HUES6 (cell line): Measurements from ENCODE around the gene NUBPL.
"Not testable (repeated sequence)": the region's sequence is repeated elsewhere in the genome, so short reads cannot be mapped to it uniquely, and the experiment has no call there.

Source experiments
- H3K27ac ChIP-seq: 2 replicates; pipeline ENCODE4 v1.7.0; 2013; ENCODE audit warnings: low read depth, mild to moderate bottlenecking, low read length, inconsistent platforms
- H3K27me3 ChIP-seq: 2 replicates; pipeline ENCODE4 v1.6.1; 2013; ENCODE audit warnings: low read length; ENCODE audit not compliant: control insufficient read depth, insufficient read depth
- H3K36me3 ChIP-seq: 2 replicates; pipeline ENCODE4 v1.6.1; 2013; ENCODE audit warnings: low read length; ENCODE audit not compliant: control insufficient read depth, insufficient read depth
- H3K4me1 ChIP-seq: 2 replicates; pipeline ENCODE4 v1.6.1; 2013; ENCODE audit warnings: low read length; ENCODE audit not compliant: control insufficient read depth, insufficient read depth
- H3K4me3 ChIP-seq: 2 replicates; pipeline ENCODE4 v1.5.1; 2013; ENCODE audit warnings: low read depth, low read length
- H3K9ac ChIP-seq: one replicate; pipeline ENCODE4 v1.6.1; 2013; ENCODE audit warnings: mild to moderate bottlenecking, low read length
- H3K9me3 ChIP-seq: 2 replicates; pipeline ENCODE4 v1.6.1; 2013; ENCODE audit warnings: low read depth, low read length; ENCODE audit not compliant: control insufficient read depth, insufficient read depth

The NUBPL gene

GRCh38 chr14:31745741-31746140 lies 184.5 kb downstream of the NUBPL start:
- no peaks in the 10 kb centered on the region for H3K4me1 ChIP-seq
- no peak overlapping the region for H3K4me3 ChIP-seq
- H3K36me3 ChIP-seq: no peaks in the 10 kb centered on the region
- peaks cover 15% of the 10 kb centered on the region; the same call in 1 of the 2 replicates for H3K9me3 ChIP-seq
- no peak overlapping the region for H3K27ac ChIP-seq
- no peaks in the 10 kb centered on the region for H3K27me3 ChIP-seq
- H3K9ac ChIP-seq: no peak overlapping the region

GRCh38 chr14:31746326-31746725 lies 185.1 kb downstream of the NUBPL start:
- Histone ChIP-seq H3K9ac (no peak overlapping the region), H3K4me1 (no peaks in the 10 kb centered on the region), H3K27ac (no peak overlapping the region), H3K4me3 (no peak overlapping the region), H3K9me3 (peaks cover 15% of the 10 kb centered on the region; the same call in 1 of the 2 replicates), H3K27me3 (no peaks in the 10 kb centered on the region), H3K36me3 (no peaks in the 10 kb centered on the region)

GRCh38 chr14:31749275-31749674 lies 188.1 kb downstream of the NUBPL start:
- H3K4me3 ChIP-seq: no peak overlapping the region
- H3K27ac ChIP-seq: no peak overlapping the region
- no peaks in the 10 kb centered on the region for H3K27me3 ChIP-seq
- H3K36me3 ChIP-seq: no peaks in the 10 kb centered on the region
- peaks cover 20% of the 10 kb centered on the region for H3K9me3 ChIP-seq
- H3K4me1 ChIP-seq: no peaks in the 10 kb centered on the region
- no peak overlapping the region for H3K9ac ChIP-seq

- not testable (repeated sequence) for H3K4me1 ChIP-seq, H3K4me3 ChIP-seq, H3K27me3 ChIP-seq, H3K36me3 ChIP-seq, H3K27ac ChIP-seq, H3K9ac ChIP-seq
- peaks cover 20% of the 10 kb centered on the region for H3K9me3 ChIP-seq
Measured at GRCh38 chr14:31751047-31751446, 189.8 kb downstream of the NUBPL start.

GRCh38 chr14:31752867-31753661 lies 191.9 kb downstream of the NUBPL start:
- no peaks in the 10 kb centered on the region for H3K4me1 ChIP-seq

GRCh38 chr14:31758941-31759340 lies 197.7 kb downstream of the NUBPL start:
- Histone ChIP-seq H3K9me3 (no peaks in the 10 kb centered on the region), H3K4me3 (no peak overlapping the region), H3K4me1 (no peaks in the 10 kb centered on the region), H3K27me3 (no peaks in the 10 kb centered on the region), H3K36me3 (no peaks in the 10 kb centered on the region), H3K27ac (no peak overlapping the region), H3K9ac (no peak overlapping the region)

More at GRCh38 chr14:31752867-31753661, 191.9 kb downstream of the NUBPL start:
- H3K9ac ChIP-seq: no peak overlapping the region
- no peaks in the 10 kb centered on the region for H3K36me3 ChIP-seq
- H3K4me3 ChIP-seq: no peak overlapping the region
- peaks cover 9% of the 10 kb centered on the region for H3K9me3 ChIP-seq
- no peak overlapping the region for H3K27ac ChIP-seq
- no peaks in the 10 kb centered on the region for H3K27me3 ChIP-seq

GRCh38 chr14:31760277-31760676 lies 199.1 kb downstream of the NUBPL start:
- H3K4me3 ChIP-seq: no peak overlapping the region
- H3K9ac ChIP-seq: no peak overlapping the region
- no peaks in the 10 kb centered on the region for H3K4me1 ChIP-seq
- no peak overlapping the region for H3K27ac ChIP-seq
- no peaks in the 10 kb centered on the region for H3K9me3 ChIP-seq
- H3K36me3 ChIP-seq: no peaks in the 10 kb centered on the region
- H3K27me3 ChIP-seq: no peaks in the 10 kb centered on the region

- no peak overlapping the region for H3K9ac ChIP-seq
- no peaks in the 10 kb centered on the region for H3K4me1 ChIP-seq
- no peaks in the 10 kb centered on the region for H3K9me3 ChIP-seq
- no peaks in the 10 kb centered on the region for H3K36me3 ChIP-seq
- no peak overlapping the region for H3K27ac ChIP-seq
- H3K27me3 ChIP-seq: no peaks in the 10 kb centered on the region
- H3K4me3 ChIP-seq: no peak overlapping the region
Measured at GRCh38 chr14:31761325-31761724, 200.1 kb downstream of the NUBPL start.

- no peak overlapping the region for H3K27ac ChIP-seq
- no peaks in the 10 kb centered on the region for H3K9me3 ChIP-seq
- no peaks in the 10 kb centered on the region for H3K27me3 ChIP-seq
- no peaks in the 10 kb centered on the region for H3K4me1 ChIP-seq
- H3K9ac ChIP-seq: no peak overlapping the region
- H3K36me3 ChIP-seq: no peaks in the 10 kb centered on the region
- no peak overlapping the region for H3K4me3 ChIP-seq
Measured at GRCh38 chr14:31763041-31763440, 201.8 kb downstream of the NUBPL start.

GRCh38 chr14:31766315-31766892 lies 205.2 kb downstream of the NUBPL start:
- no peaks in the 10 kb centered on the region for H3K4me1 ChIP-seq
- no peak overlapping the region for H3K9ac ChIP-seq
- H3K36me3 ChIP-seq: no peaks in the 10 kb centered on the region
- H3K27me3 ChIP-seq: no peaks in the 10 kb centered on the region
- no peak overlapping the region for H3K4me3 ChIP-seq
- H3K27ac ChIP-seq: no peak overlapping the region
- H3K9me3 ChIP-seq: no peaks in the 10 kb centered on the region

- H3K36me3 ChIP-seq: no peaks in the 10 kb centered on the region
- H3K27ac ChIP-seq: no peak overlapping the region
- no peak overlapping the region for H3K9ac ChIP-seq
- no peaks in the 10 kb centered on the region for H3K4me1 ChIP-seq
- no peaks in the 10 kb centered on the region for H3K27me3 ChIP-seq
- H3K4me3 ChIP-seq: no peak overlapping the region
- no peaks in the 10 kb centered on the region for H3K9me3 ChIP-seq
Measured at GRCh38 chr14:31768355-31768754, 207.2 kb downstream of the NUBPL start.
